Activated CD4-positive, alpha-beta T cell treated with anti-CD3 and anti-CD28 coated beads, Interleukin-2, amount 50 U/mL, for 24 hours (primary cell): Measurements from ENCODE around the gene PTPRC.

Experiments used
- DNase-seq, 2 donors: peaks; one replicate each; pipeline ENCODE4 v3.0.0-alpha.2; 2020; ENCODE audit warnings: low read depth in 1 of 2, low spot score in 1 of 2

The PTPRC gene

DNA sequence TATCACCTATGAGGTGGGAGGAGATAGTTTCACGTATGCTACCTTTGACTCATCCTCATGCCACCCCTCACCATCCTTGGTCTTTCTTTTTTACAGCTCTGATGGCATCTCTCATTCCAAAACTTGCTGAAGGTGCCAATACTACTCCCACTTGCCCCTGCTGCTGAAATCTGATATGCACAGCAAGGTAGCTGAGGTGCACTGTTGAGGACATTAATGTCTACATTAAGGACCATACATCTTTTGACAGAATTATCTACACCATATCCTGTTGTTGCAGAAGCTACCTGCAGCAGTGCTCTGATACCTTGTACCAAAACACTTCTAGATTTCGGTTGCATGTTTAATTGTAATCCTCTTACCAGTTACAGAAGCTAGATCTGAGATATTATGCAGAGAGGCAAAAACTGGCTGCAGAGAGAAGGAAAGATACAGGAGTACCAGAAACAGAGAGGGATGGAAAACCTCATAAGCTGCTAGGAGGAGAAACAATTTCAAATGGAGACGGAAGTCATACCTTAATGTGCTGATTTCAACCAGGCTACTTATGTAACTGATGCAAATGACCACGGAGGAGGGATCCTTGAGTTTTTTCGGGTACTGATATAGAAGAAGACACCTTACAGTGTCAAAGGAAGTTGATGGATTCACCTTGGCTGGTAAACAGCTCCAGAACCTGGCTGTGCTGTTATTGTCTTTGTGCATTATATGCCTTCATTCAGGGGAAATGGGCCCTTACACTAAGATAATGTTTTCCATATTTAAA lies 19.3 kb upstream of the PTPRC start:
- DNase-seq, result no peak

DNA sequence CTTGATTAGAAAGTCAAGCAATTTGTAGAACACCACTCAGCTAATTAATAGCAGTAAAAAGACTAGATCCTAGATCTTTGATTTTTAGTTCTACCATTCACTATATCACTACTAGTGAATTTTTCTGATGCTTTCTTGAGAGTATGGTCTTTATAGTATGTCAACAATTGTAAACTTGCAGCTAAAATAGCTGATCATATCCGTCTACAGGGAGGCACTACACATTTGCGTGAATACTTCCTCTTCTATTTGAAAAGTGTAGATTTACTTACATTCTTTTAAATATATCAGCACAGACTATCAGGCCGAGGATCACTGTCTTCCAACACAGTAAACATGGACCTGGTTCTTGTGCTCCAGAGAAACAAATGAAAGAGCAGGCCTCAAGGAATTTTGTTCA lies 18.6 kb upstream of the PTPRC start:
- DNase-seq, result no peak

GRCh38 chr1:198620951-198621824 lies 17.7 kb upstream of the PTPRC start:
- peak in 1 of 2 donors; percentile 62 for DNase-seq

- DNase-seq, result no peak
Measured at GRCh38 chr1:198622001-198622400, 16.8 kb upstream of the PTPRC start.

DNA sequence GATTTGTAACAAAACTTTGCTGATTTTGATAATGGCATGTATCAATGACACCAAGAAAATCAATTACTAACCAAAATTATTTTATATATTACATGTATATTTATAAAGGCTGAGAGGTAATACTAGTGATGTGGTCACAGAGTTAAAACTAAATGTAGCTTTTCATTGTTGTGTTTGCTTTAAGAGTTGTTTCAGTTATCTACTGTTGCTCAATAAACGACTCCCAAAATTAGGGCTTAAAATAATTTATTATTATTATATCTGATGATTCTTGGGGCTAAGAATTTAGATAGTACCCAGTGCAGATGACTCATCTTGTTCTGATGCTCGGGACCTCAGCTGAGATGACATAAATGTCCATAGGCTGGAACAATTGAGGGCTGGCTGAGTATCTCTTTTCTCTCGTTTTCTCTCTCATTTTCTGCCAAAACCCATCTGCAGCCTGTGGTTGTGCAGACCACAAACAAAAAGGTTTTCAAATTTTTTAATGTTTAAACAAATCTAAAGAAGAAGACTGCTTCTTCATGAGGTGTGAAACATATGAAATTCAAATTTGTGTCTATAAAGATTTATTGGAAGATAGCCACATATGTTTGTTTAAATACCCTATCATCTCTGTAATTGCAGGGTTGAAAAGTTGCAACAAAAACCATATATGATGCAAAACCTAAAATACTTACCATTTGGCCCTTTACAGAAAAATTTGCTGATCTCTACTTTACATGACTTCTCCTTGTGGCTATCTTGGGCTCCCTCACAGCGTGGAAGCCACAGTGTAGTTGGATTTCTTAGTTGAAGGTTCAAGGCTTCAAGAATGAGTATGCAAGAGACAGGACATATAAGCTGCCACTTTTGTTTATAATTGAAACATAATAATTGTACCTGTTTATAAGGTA lies 14.8 kb upstream of the PTPRC start:
- no peak for DNase-seq

GRCh38 chr1:198624648-198624980 lies 14.2 kb upstream of the PTPRC start:
- DNase-seq, result no peak

DNA sequence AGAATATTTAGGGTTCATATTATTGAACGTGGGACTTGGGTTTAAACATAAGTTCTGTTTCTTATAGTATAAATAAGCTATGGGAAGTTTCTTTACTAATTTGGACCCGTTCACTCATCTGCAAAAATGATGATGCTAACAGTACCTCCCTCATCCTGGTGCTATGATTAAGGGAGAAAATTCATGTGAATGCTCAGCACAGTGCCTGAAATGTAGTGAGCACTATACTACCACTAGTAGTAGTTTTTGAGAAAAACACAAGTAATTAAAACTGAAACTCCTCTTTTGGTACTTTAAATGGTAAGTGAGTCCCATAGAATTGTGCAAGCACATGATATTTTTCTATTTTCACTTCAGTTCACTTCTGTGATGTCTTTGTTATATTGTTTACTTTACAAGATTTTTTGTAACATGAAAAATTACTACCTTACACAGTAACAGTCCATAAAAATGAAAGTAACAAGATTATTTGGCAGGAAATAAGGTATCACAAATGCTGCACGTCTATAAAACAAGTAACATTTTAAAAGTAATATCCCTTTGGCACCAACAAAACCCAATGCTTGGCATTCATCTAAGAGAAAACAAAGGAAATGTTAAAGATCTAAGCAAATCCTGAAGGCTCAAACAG lies 11.3 kb upstream of the PTPRC start:
- no peak for DNase-seq

GRCh38 chr1:198628067-198628455 lies 10.8 kb upstream of the PTPRC start:
- no peak for DNase-seq

GRCh38 chr1:198629610-198630009 lies 9.2 kb upstream of the PTPRC start:
- DNase-seq, result no peak

GRCh38 chr1:198630863-198631262 lies 8.0 kb upstream of the PTPRC start:
- DNase-seq, result no peak

DNA sequence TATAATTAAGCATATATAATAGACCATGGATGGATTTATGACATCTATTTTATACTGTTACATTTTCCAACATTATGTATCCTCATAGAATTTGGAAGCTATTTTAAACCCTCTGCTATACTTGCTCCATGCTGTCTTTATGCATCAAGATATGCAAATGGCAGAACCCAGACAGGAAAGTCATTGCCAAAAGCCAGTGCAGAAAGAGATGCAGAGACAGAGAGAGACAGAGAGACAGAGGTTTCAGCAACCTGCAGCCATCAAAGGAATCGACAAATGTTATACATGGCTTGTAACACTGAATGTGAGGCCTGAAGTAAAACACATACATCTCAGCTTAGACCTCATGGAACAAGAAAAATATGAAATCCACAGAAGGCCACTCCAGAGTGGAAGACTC lies 7.5 kb upstream of the PTPRC start:
- no peak for DNase-seq

DNA sequence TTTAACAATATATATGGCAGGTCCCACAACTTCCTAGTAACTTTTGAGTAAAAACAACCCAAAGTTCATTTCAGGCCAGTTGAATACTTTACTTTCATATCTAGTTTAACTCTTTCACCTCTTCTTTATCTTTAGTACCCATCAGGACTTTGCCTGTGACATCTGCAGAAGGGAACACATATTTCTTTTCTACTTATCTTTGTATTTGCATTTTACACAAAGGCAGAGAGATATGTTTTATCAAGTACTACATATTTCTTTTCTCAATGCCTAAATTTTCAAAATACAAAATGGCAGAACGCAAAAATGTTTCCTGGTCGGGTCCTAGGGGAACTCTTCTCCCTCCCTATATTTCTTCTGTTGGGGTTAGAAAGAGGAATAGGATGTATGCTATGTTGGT lies 6.8 kb upstream of the PTPRC start:
- no peak for DNase-seq

- no peak for DNase-seq
Measured at GRCh38 chr1:198633675-198634121, 5.1 kb upstream of the PTPRC start.

GRCh38 chr1:198635964-198636363 lies 2.9 kb upstream of the PTPRC start:
- DNase-seq, result no peak

DNA sequence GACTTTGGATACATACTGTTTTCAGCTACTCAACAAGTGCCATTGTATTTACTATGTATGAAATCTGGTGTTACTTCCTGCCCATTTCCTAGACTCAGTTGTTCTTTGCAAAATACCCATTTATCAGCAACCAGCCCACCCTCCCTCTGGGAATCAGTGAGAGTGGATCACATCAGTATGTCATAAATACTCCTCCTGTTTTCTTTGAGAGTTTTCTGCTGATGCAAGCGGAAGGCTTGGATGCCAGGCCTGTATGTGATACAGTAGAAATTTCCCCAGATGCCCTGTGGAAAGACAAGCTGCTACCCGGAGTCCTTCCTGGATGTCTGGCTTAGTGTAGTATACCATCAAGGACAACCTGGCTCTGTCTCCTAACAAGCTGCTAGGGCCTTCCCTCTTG lies 2.4 kb upstream of the PTPRC start:
- DNase-seq, result no peak

DNA sequence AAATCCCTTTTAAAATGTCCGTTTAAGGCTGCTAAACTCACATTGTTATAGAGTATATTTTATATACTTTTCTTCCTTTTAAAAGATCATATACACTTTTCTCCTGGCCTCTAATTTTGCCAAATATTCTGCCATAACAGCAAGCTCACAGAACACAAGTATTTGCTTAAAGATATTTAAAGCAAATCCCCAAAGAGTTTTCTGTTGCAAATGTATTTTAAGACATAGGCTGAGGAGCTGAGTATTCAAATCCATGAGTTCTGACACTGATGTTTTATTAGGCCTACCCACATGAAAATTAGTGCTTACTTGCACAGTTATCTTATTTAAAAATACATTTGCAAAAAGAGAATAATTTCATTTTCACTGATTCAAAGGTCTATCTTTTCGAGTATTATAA lies 1.7 kb upstream of the PTPRC start:
- no peak for DNase-seq

GRCh38 chr1:198637916-198638437 lies 863 bp upstream of the PTPRC start:
- no peak for DNase-seq

DNA sequence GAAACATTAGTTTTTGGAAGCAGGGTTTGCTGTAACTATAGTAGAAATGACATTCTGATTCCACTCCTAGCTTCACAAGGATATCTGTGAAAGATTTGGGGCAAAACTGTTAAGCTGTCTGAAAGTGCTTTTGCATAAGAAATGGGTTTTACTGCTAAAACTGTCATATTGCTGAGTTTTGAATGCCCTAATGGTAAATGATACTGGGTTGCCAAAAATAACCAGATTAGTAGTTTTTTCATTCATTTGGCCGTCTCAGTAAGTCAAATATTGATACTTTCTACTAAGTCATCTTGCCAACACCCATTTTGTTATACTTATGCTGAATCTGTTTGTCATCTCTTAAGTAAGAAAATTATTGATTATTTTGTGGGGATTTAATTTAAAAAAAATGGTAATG lies 399 bp upstream of the PTPRC start:
- no peak for DNase-seq

DNA sequence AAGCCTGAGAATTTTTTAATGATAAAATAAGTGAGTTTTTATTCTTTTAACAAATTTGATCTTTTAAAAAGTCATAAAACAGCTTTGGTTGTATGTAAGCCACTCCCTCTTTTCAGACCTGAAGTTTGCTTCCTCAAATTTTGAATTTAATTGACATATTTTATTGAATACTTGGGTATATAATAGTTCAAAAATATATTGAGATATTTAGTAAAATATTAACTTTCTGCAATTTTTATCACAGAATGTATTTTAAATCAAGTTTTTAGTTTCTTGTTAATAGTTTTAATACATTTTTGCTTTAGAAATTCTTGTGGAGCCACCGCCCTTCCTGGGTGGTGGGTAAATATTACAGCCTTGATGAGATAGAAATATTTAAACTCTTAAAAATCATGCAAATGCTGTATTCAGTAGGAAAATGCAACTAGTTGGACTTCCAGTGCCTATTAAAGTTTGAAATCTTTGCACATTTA lies 867 bp downstream of the PTPRC start:
- no peak for DNase-seq

GRCh38 chr1:198640174-198640573 lies 1.3 kb downstream of the PTPRC start:
- DNase-seq, result no peak

DNA sequence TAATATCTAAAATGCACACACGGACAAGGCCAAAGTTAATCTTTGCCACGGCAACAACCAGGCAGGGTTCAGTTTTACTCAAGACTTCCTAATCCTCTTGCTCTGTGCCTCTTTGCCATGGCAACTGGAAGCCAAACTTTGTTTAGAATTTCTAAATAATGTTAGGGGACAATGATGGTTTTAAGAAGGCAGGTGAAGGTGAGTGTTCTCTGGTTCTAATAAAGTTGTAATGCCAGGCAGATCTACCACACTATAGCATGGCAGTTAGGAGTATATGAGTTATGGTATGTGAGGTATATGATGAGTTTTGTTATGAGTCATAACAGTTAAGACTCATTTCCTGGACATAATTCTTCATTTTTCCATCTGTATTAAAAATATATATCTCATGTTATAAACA lies 2.7 kb downstream of the PTPRC start:
- DNase-seq, result no peak
